GM13976 (cell line): ENCODE results near the gene BCL11A.

ENCODE experiments used
- DNase-seq: peaks from one replicate; pipeline ENCODE4 v3.0.0; 2012; ENCODE audit warnings: low spot score
- CTCF ChIP-seq: IDR thresholded peaks from 2 replicates; pipeline ENCODE4 v1.5.1; 2012; ENCODE audit warnings: borderline replicate concordance, mild to moderate bottlenecking; ENCODE audit not compliant: insufficient read depth; ENCODE audit errors: extremely low read depth, missing control alignments, control extremely low read depth
- in situ Hi-C: fragments of 300-500 bp; cut with MboI; formaldehyde crosslinking; loops from one replicate; pipeline ENCODE4 v1.12.0; 2022; ENCODE audit warnings: low sequenced_read_pairs, mixed read lengths, inconsistent platforms; ENCODE audit not compliant: unreplicated experiment

Gene BCL11A

GRCh38 chr2:60524874-60525273 lies 28.6 kb downstream of the BCL11A start:
- in situ Hi-C loops = no loop called here
- no peak for TF ChIP-seq CTCF

GRCh38 chr2:60523963-60524362 lies 29.5 kb downstream of the BCL11A start:
- TF ChIP-seq CTCF = no peak
- DNase-seq = no peak
- in situ Hi-C loops = no loop called here

More at GRCh38 chr2:60524874-60525273, 28.6 kb downstream of the BCL11A start:
- DNase-seq = no peak

- TF ChIP-seq CTCF = no peak
- no peak for DNase-seq
- in situ Hi-C loops = no loop called here
These were observed 31.0 kb downstream of the BCL11A start for GRCh38 chr2:60522462-60522861.

- in situ Hi-C loops = no loop called here
- DNase-seq = no peak
- TF ChIP-seq CTCF = no peak
These were observed 31.8 kb downstream of the BCL11A start for GRCh38 chr2:60521626-60522025.

- TF ChIP-seq CTCF = no peak
- no peak for DNase-seq
- in situ Hi-C loops = no loop called here
These were observed 32.4 kb downstream of the BCL11A start for GRCh38 chr2:60520917-60521539.

GRCh38 chr2:60520151-60520876 lies 33.1 kb downstream of the BCL11A start:
- in situ Hi-C loops = no loop called here
- DNase-seq = no peak
- TF ChIP-seq CTCF = no peak
